Liver (tissue), 3 donors: ENCODE data around the gene ERICH6.

ENCODE experiments used
- CTCF ChIP-seq: fragments of 150-350 bp; IDR thresholded peaks from 2 replicates; pipeline ENCODE4 v1.5.1; 2017; ENCODE audit warnings: improper control_type of control experiment, low read depth, low read length; ENCODE audit not compliant: missing input control
- EGR1 ChIP-seq, 2 donors: IDR thresholded peaks; 2 replicates each; pipeline ENCODE4 v1.6.1; 2016 to 2018; ENCODE audit warnings: antibody characterized with exemption in 2 of 2, low read depth in 2 of 2
- JUND ChIP-seq, 2 donors: IDR thresholded peaks; 2 replicates each; pipeline ENCODE4 v1.6.1; 2016; ENCODE audit warnings: antibody characterized with exemption in 2 of 2
- REST ChIP-seq: IDR thresholded peaks from 2 replicates; pipeline ENCODE4 v1.6.1; 2016; ENCODE audit warnings: antibody characterized with exemption, mild to moderate bottlenecking
- donor health status: healthy.
- donor health status: healthy.

- TF ChIP-seq CTCF (no peak), EGR1 (IDR thresholded peaks at IDR 0.05; ENCODE audit: low read depth in 2 of 2) (no peak), JUND (IDR thresholded peaks at IDR 0.05) (no peak), REST (no peak)
These were observed 28.1 kb downstream of the ERICH6 start for GRCh38 chr3:150675587-150675986.
